DMS114 treated with DMSO at 0.1 percent for 48 hours (cell line): ENCODE data around the gene IQGAP1.

ENCODE experiments used
- DNase-seq: peaks from one replicate; lab custom pipeline; 2025; ENCODE audit not compliant: unreplicated experiment; lab: John Stamatoyannopoulos, UW

IQGAP1 gene

DNA sequence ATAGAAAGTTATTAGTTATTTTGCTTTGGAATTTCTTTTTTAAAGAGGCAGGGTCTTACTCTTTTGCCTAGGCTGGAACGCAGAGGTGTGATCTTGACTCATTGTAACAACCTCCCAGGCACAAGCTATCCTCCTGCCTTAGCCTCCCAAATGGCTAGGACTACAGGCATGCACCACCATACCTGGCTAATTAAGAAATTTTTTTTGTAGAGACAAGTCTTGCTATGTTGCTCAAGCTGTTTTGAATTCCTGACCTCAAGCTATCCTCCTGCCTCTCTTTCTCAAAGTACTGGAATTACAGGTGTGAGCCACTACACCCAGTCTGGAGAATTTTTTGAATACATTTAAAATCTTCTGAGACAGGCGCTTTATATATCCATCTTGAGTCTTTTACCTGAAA lies 49.5 kb downstream of the IQGAP1 start:
- no peak for DNase-seq

DNA sequence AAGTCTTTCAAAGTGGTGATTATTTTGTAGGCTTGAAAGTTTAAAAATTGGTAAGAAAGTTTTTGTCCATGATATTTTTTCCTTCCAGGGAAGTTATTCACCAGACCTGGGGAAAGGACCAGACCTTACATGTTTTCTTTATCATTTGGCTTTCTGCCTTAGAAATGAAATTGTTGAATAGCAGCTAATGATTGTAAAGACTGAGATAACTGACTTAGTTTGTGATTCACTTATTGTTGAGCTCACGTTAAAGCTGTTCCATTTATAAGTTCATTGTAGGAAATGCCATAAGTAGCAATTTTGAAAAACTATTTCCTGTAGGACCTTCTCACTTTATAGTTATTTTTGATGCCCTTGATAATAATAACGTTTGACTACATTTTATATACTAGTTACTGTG lies 51.9 kb downstream of the IQGAP1 start:
- DNase-seq = no peak

DNA sequence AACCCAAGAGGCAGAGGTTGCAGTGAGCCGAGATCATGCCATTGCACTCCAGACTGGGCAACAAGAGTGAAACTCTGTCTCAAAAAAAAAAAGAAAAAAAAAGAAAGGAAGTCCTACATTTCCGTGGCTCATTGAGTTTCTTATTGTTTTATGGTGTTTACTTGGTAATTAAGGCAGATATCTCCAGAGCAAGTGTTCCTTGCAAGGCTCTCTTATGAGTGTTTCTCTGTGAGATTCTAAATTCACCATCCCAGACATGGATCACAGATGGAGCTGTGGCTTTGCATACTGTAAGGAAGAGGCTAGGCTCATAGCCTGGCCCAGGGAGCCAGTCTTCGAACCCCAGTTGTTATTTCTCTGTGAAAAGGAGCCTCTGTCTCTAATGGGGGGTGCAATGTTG lies 53.0 kb downstream of the IQGAP1 start:
- DNase-seq = no peak

DNA sequence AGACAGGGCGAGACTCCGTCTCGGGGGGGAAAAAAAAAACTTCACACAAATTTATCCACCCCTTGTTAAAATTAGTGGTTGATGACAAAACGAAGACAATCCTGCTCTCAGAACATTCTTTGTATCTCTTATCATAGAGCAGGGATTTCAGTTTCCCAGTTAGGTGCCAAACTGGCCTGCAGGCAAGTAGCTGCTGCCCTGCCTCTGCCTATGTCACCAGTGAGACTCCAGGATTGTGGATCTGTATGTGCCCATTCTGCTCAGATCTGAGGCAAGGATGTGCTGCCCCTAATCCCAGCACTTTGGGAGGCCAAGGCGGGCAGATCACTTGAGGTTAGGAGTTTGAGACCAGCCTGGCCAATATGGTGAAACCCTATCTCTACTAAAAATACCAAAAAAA lies 54.4 kb downstream of the IQGAP1 start:
- no peak for DNase-seq

DNA sequence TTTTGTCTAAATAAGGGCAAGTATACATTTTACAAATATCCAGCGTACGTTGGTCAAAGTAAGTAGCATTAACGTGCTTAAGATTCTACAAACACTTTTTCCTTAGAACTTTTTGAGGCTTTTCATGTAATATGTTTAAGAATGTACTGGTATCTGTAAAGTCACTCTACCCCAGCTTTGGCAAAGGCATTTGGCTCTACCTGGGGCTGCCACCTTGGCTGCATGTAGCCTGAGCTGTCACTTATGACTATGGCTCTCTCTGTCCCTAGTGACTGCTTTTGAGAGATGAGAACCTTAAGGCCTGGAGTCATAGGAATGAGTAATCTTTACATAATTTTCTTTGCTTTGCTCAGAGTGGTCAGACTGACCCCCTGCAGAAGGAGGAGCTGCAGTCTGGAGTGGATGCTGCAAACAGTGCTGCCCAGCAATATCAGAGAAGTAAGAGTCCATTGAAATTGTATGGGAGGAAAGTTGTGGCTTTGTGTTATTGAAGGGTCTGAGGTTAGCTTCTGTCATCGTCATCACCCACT lies 61.2 kb downstream of the IQGAP1 start:
- no peak for DNase-seq

DNA sequence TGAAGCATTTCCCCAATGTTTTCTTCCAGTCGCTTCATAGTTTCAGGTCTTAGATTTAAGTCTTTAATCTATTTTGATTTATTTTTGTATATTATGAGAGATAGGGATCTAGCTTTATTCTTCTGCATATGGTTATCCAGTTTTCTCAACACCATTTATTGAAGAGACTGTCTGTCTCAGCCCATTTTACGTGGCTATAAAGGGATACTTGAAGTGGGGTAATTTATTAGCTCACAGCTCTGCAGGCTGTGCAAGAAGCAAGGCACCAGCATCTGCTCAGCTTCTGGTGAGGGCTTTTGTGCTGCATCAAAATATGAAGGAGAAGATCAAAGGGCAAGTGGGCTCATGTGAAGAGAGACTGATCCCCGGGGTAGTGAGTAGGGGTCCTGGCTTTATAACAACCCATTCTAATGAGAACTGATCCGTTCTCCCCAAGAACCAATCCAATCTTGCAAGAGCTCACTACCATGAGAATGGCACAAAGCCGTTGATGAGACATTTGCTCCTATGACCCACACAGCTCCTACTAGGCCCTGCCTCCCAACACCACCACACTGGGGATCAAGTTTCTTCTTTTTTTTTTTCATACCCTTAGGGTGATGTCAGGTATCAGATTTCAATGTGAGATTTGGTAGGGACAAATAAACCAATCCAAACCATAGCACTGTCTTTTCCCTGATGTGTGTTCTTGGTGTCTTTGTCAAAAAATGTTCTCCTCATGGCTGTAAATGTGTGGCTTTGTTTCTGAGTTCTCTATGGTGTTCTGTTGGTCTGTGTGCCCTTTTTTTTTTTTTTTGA lies 63.2 kb downstream of the IQGAP1 start:
- DNase-seq = no peak

DNA sequence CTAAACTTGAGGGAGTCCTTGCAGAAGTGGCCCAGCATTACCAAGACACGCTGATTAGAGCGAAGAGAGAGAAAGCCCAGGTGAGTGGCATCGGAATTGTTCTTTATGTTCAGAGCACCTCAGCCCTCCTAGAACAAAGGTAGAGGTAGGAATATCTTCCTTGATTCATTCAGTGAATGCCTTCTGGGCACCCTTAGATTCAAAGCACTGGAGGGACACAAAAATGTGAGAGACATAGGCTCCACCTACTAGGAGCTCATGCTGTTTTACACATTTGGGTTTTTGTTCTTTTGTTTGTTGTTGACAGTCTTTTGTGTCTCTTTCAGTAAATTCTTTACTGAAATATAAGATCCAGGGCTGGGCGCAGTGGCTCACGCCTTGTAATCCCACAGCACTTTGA lies 68.2 kb downstream of the IQGAP1 start:
- DNase-seq = no peak

DNA sequence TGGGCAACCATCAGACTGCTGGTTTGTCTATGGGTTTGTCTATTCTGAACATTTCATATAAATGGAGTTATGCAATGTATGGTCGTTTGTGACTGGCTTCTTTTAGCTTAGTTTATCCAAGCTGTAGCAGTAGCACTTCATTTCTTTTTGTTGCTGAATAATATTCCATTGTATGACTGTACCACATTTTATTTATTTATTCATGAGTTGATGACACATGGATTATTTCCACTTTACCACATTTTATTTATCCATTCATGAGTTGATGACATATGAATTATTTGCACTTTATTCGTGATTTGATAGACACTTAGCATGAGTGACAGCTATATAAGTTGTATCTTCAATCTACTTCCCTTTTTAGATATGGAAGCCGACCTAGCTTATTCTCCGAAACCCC lies 70.0 kb downstream of the IQGAP1 start:
- DNase-seq = no peak

DNA sequence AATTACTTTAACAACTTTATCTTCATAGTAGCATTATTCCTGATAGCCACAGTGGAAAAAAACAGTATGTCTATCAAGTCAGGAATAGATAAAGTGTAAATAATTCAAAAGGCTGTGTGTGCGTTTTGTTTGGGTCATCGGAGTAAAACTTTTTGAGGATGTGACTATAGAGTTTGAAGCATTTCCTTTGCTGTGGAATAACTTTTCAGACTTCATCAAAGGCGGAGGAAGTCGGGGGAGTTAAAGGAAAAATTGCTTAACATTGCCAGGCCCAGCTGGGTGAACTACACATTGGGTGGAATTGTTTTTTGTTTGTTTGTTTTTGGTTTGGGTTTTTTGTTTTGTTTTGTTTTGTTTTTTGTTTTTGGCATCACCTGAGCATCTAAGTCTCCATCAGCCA lies 71.3 kb downstream of the IQGAP1 start:
- no peak for DNase-seq

DNA sequence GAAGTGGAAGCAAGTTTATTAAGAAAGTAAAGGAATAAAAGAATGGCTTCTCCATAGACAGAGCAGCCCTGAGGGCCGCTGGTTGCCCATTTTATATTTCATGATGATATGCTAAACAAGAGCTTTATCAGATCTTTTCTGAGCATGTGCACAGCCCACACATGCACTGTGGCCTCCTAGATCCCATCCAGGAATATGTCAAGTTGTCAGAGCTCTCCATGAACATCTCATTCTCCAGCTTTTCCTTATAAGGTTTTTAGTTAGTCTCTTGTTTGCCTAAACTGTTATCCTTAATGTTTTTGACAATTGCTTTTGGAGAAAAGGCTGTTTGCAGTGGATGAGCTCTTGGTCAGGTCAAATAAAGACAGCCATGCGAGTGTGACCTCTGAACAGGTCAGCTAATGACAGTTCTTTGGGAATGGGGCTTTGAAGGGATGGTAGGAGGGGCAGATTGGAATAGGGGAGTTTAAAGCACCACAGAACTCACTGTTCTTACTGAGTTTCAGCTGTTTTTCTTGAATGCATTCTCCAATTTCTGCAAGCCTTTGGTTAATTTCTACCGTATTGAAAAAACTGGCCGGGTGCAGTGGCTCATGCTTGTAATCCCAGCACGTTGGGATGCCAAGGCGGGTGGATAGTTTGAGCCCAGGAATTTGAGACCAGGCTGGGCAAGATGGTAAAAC lies 72.2 kb downstream of the IQGAP1 start:
- DNase-seq = no peak

DNA sequence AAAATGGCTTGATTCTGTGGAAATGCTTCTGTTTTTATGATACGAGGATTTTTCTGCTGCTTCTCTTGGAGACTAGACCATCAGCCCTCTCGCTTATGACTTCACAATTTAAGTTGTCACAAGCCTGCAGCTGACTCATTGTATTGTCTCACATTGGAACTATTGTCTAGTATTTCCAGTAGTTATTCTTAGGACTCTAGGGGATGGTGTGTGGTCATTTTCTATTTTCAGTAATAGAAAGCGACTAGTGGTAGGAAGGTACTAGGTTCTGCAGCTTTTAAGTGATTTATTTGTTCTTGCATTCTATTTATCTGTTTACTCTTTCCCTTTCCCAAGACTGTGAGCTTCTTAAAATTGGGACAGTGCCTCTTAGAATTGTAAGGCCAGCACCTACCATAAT lies 75.3 kb downstream of the IQGAP1 start:
- DNase-seq = no peak

DNA sequence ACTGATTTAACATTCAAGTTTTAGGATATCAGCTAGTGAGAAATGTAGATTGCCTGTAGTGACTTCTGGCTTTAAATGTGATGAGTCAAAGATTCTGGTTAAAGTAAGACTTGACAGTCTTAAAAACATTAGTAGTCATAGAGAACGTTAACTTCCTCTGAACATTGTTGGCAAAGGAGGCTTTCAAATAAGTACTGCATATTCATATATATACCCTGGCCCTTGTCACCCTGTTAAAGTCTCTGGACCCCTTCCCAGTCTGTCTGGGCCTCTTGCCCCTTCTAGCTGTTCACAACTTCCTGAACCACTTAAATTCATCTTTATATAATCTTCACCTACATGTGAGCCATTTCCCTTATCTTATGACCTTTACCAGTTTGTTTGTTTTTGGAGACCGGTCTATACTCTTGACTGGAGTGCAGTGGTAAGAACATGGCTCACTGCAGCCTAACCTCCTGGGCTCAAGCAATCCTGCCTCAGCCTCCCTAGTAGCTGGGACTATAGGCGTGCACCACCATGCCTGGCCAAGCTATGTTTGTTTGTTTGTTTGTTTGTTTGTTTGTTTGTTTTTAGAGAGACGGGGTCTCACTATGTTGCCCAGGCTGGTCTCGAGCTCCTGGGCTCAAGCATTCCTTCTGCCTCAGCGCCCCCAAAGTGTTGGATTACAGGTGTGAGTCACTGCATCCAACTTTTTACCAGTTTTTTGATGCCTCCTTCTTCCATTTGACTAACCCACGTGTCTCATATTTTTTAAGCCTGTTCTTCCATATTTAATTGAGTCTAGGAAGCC lies 77.3 kb downstream of the IQGAP1 start:
- no peak for DNase-seq

DNA sequence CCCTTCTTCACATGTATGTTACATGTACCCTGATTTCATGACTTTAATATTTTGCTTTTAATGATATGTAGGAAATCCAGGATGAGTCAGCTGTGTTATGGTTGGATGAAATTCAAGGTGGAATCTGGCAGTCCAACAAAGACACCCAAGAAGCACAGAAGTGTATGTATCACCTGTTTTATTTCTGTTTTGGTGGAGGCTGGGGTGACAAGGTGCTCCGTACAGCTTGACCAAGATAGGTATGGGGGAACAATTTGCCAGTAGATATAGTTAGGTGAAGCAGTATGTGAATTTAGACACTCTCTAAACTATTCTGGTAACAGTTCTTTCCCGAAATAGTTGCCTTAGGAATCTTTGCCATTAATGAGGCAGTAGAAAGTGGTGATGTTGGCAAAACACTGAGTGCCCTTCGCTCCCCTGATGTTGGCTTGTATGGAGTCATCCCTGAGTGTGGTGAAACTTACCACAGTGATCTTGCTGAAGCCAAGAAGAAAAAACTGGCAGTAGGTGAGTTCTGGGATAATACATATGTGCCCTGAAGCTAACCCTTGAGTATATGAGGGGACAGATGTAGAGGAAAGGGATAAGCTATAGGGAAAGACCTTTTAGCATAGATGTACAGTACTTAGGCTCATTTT lies 78.0 kb downstream of the IQGAP1 start:
- no peak for DNase-seq

DNA sequence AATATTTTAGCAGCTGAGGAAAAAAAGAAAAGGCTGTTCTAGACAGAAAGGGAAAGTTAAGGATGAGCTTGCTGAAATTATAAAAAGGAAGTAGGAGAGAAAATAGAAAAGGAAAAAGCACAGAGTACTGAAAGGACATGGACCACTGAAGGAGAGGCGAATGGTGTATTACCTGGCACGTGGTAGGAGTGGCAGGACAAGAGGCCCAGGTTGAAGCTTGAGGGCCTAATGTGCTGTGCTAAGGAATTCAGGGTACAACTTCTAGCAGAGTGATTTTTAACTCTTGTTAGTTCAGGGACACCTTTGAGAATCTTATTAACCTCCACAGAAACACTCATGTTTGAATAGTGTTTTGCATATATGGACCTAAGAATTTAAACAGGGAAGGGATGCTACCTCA lies 81.7 kb downstream of the IQGAP1 start:
- DNase-seq = no peak

DNA sequence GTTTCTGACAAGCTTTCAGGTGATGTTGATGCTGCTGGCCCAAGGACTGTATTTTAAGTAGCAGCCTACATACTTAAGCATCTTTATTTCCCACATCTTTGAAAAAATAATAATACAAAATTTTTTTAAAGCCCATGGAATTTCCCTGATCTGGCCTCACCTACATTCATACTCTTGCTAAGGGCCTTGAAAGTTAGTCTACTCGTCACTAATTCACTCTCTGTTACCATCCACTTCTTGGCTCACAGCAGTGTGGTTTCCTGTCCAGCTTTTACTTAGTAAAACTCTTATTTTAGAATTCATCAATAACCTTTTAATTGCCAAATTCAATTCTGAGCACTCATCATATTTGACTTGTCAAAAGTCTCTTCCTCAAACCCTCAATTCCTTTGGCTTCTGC lies 82.4 kb downstream of the IQGAP1 start:
- no peak for DNase-seq

DNA sequence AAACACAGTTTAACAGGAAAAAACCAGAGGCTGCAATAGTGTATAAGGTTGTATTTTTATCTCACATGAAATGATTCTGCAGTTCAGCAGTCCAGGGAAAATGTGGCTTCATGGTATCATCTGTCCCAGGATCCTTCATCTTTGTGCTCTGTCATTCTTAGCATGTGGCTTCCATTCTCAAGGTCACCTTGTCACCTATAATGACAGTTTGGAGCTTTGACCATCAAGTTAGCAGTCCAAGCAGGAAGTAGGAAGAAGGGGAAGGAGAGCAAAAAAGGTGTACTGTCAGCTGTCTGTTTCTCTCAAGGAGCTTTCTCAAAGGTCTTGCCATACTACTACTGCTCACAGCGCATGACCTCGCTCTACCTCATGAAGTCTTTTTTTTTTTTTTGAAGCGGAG lies 83.1 kb downstream of the IQGAP1 start:
- DNase-seq = no peak

DNA sequence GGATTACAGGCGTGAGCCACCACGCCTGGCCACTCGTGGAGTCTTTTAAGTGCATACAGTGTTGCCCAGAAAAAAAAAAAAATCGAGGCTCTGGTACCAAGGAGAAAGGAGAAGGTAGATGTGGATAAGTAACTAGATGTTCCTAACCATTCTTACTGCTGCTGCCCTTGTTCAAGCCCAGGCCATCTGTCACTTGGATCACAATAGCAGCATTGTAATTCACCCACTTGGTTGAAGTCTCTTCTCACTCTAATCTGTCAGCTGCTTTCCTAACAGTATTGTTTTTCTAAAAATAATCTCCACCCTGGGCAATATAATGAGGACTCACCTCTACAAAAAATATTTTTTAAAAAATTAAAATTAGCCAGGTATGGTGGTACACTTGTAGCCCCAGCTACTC lies 83.7 kb downstream of the IQGAP1 start:
- no peak for DNase-seq

DNA sequence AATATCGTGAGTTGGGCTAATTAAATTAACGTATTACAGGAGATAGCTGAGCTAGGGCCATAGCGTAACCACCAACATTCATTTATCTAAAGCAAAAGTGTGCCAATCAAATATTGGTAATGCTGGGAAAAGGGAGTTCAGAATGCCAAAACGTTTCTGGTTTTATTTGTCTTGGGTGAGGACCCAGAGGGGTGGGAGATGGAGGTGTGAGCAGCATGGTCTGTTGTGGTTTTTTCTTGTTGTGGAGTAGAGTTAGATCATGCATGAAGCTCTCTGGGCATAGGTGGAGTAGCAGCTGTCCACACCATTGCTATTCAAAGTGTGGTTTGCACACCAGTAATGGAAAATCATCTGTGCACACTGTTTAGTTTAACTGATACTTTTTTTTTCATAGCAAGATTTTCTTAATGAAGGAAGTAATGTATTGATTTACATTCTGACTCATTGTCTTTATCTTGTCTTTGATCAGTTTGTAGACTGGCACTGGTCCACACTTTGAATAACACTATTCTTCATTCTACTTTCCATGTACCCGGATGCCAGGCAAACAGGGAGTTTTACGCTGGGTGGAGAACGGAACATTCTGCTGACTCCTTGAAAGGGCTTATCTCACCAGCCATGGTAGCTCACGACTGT lies 90.9 kb downstream of the IQGAP1 start:
- DNase-seq = no peak

DNA sequence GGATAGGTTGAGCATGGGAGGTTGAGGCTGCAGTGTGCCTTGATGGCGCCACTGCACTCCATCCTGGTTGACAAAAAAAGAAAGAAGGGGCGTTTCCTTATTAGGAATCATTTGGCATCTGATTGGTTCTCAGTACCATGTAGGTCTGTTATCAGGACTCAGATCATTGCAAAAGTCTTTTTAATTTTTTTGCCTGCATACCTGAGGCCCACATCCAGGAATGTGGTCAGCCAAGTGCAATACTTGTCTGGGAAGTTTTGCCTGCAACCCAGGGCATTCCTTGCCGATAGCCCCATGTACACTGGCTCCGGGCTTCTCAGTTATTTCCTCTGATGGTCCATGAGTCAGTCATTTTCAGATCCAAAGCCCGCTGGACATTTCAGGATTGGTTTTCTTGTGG lies 91.6 kb downstream of the IQGAP1 start:
- DNase-seq = no peak

DNA sequence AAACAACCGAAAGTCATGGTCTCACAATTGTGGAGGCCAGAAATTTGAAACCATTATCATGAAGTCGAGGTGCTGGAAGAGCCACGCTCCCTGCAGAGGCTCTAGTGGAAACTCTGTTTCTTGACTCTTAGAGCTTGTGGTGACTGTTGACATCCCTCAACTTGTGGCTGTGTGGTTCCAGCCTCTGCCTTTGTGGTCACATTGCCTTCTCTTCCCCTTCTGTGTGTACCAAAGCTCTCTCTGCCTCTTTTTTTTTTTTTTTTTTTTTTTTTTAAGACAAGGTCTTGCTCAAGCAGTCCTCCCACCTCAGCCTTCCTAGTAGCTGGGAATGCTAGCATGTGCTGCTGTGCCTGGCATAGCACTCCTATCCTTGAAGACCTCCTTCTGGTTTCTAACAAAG lies 93.0 kb downstream of the IQGAP1 start:
- DNase-seq = no peak
